NT2/D1 (cell line): ENCODE results near the gene TMEM184C.

Experiments used
- YY1 ChIP-seq: IDR thresholded peaks from 2 replicates; pipeline ENCODE4 v1.6.1; 2011; ENCODE audit not compliant: insufficient read length, insufficient read depth
- ZNF274 ChIP-seq: IDR thresholded peaks from 2 replicates; pipeline ENCODE4 v1.6.1; 2011; ENCODE audit warnings: mild to moderate bottlenecking, low read depth, low read length

DNA sequence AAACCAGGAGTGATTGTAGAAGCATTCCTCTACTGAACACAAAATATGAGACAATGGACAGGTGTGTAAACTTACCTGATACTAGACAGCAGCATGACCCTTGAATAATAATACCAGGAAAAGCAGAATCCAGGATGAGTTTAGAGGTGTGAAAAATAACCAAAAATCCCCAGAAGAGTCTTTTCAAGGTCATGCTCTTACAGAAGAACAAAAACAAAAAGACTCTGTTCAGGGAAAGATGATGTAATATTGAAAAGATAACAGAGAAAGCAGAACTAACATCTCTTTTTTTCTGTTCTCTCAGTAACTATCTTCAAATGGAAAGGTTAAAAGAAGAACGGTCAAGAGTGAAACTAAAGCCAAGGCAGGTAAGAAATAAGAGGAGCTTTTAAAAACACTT lies 100.7 kb downstream of the TMEM184C start:
- no peak for TF ChIP-seq ZNF274
- TF ChIP-seq YY1: no peak
